Stomach (tissue), 9 donors: Measurements from ENCODE around the gene HS6ST3. TPM values are rescaled to one million over a fixed set of nuclear protein-coding genes. Genes with fewer than 3 reads are reported as not detected.

Source experiments
- DNase-seq, 2 donors: peaks; one replicate each; pipeline versions ENCODE4 v3.0.0 to v3.0.0-alpha.2; 2013 to 2019
- H3K27ac ChIP-seq, 5 donors: fragments of 200-600 bp in 4 of 5; sonication (generic) in 4 of 5; one replicate each; pipeline ENCODE4 v1.5.1; 2013 to 2019; ENCODE audit warnings: mild to moderate bottlenecking in 1 of 5, moderate library complexity in 1 of 5
- H3K27me3 ChIP-seq, 3 donors: fragments of 200-600 bp; sonication (generic); one replicate each; pipeline ENCODE4 v1.5.1; 2017 to 2019; ENCODE audit warnings: mixed run types in 1 of 3
- H3K36me3 ChIP-seq, 4 donors: fragments of 200-600 bp; sonication (generic); 1 replicate in 3 of 4; 2 replicates in 1 of 4; pipeline ENCODE4 v1.5.1; 2016 to 2019
- H3K4me1 ChIP-seq, 4 donors: fragments of 200-600 bp; sonication (generic); one replicate each; pipeline ENCODE4 v1.5.1; 2016 to 2019
- H3K4me3 ChIP-seq, 4 donors: fragments of 200-600 bp; sonication (generic) in 3 of 4; one replicate each; pipeline ENCODE4 v1.5.1; 2016 to 2019; ENCODE audit warnings: mild to moderate bottlenecking in 1 of 4
- H3K9me3 ChIP-seq, 4 donors: fragments of 200-600 bp; sonication (generic); one replicate each; pipeline ENCODE4 v1.5.1; 2016 to 2019
- CTCF ChIP-seq, 7 experiments: fragments of 450-650 bp in 4 of 7; fragments of 200-600 bp in 3 of 7; sonication (generic) in 3 of 7; IDR thresholded peaks; one replicate each; pipeline ENCODE4 v1.5.1; 2016 to 2019; ENCODE audit warnings: antibody characterized with exemption in 7 of 7, control low read depth in 2 of 7, mild to moderate bottlenecking in 1 of 7
- EP300 ChIP-seq: sonication (generic); formaldehyde crosslinking; IDR thresholded peaks from one replicate; pipeline ENCODE4 v1.6.1; 2017; ENCODE audit warnings: antibody characterized with exemption
- POLR2A ChIP-seq, 4 donors: fragments of 450-650 bp; IDR thresholded peaks; one replicate each; pipeline ENCODE4 v1.6.1; 2016; ENCODE audit warnings: antibody characterized with exemption in 4 of 4, control low read depth in 2 of 4, mild to moderate bottlenecking in 1 of 4, moderate library complexity in 1 of 4
- POLR2AphosphoS5 ChIP-seq, 3 donors: sonication (generic); formaldehyde crosslinking; IDR thresholded peaks; one replicate each; pipeline ENCODE4 v1.6.1; 2016; ENCODE audit warnings: antibody characterized with exemption in 3 of 3
- WGBS, 5 donors: extraction: QIAGEN DNeasy Blood & Tissue Kit in 3 of 5; methylation state at CpG; one replicate each; pipeline versions ENCODE4 v1.1.5 to v1.1.7; 2013 to 2018; 5-methylcytosine and 5-hydroxymethylcytosine counted together
- intact Hi-C: fragments of 100-400 bp; cut with DNase I; formaldehyde crosslinking; loops from one replicate; pipeline ENCODE4 v1.15.1; 2023; ENCODE audit warnings: low total_unique reads
- polyA plus RNA-seq, 3 donors: library from polyadenylated mRNA; stranded (reverse); fragments of 200-250 nt; gene quantifications; one replicate each; pipeline ENCODE4 v1.2.3, GENCODE V29; 2013
- total RNA-seq, 5 donors: library from RNA; depleted of rRNA; stranded (reverse); fragments of >200 nt; gene quantifications; one replicate each; pipeline versions ENCODE4 v1.1.0 to v1.2.3, GENCODE V29; 2014 to 2016
- donor health status: healthy with polysubstance abuse.
- donor health status: Bipolar disorder and iron deficiency.
- donor health status: healthy.

Gene HS6ST3
- total and polyA plus RNA-seq, 8 donors = 0.15 to 4.0 (median 0.75) TPM; not detected in 1

DNA sequence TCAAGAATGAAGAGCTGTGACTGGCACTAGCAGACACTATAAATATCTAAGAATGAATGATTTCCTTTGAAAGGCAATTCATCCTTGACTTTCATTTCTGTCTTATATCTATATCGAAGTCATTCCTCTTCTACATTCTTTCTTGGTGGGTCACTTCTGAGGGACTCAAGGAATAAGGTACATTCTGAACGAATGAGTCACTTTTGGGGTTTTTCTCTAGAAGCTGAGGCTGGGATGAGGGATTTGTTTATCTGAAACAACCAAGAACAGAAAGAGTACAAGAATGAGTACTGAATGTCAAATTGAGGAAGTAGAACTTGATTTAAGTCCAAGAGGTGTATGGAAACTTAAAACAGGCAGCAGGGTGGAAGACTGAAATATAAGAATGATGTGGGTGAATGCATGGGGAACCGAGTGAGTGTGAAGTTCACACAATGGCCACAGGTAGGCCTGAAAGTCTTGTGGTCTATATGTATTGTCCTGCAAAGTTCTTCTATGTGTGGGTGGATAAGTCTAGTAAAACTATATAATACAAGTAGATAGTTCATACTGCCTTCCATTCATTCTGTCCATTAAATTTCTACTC, 560.5 kb downstream of the HS6ST3 start:
- no peak for DNase-seq
- H3K4me1 ChIP-seq = no peaks in the 10 kb centered on the region
- intact Hi-C loops = no loop called here
- H3K36me3 ChIP-seq = no peaks in the 10 kb centered on the region
- TF ChIP-seq EP300 = no peak
- TF ChIP-seq POLR2A (IDR thresholded peaks at IDR 0.05) = no peak
- no peak for TF ChIP-seq CTCF (IDR thresholded peaks at IDR 0.05)
- TF ChIP-seq POLR2AphosphoS5 (IDR thresholded peaks at IDR 0.05) = no peak
- WGBS, 5 donors = 71 to 91% (median 83%) methylated on average over 3 of the region's 3 CpGs
- H3K9me3 ChIP-seq = peaks cover 0 to 6% (median 0%) of the 10 kb centered on the region in 4 donors
- no peak overlapping the region for H3K27ac ChIP-seq
- no peak overlapping the region for H3K4me3 ChIP-seq
- no peaks in the 10 kb centered on the region for H3K27me3 ChIP-seq

DNA sequence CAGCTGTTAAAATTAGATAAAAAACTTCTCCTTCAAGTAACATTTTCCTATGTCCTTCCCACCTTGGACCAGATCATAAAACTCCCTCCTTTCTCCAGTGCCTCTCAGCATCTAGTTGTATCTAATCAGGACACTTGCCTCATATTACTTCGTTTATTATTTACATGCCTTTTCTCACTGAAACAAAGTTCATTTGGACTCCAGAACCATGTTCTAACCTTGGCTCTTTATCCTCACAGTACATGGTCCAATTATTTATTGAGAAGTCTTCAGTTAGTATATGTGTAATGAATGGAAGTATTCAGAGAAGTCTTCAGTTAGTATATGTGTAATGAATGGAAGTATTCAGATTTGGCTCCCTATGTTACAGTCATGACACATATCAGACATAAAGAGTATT, 561.7 kb downstream of the HS6ST3 start:
- intact Hi-C loops = no loop called here
- Histone ChIP-seq H3K4me3 (no peak overlapping the region), H3K36me3 (no peaks in the 10 kb centered on the region), H3K27ac (no peak overlapping the region), H3K27me3 (no peaks in the 10 kb centered on the region), H3K9me3 (no peaks in the 10 kb centered on the region), H3K4me1 (no peaks in the 10 kb centered on the region)
- DNase-seq = no peak
- 18 to 31% (median 23%) methylated on average over 1 of the region's 1 CpG for WGBS, 5 donors
- no peak for TF ChIP-seq CTCF (IDR thresholded peaks at IDR 0.05)
- no peak for TF ChIP-seq POLR2A (IDR thresholded peaks at IDR 0.05)
- TF ChIP-seq POLR2AphosphoS5 (IDR thresholded peaks at IDR 0.05) = no peak
- TF ChIP-seq EP300 = no peak

DNA sequence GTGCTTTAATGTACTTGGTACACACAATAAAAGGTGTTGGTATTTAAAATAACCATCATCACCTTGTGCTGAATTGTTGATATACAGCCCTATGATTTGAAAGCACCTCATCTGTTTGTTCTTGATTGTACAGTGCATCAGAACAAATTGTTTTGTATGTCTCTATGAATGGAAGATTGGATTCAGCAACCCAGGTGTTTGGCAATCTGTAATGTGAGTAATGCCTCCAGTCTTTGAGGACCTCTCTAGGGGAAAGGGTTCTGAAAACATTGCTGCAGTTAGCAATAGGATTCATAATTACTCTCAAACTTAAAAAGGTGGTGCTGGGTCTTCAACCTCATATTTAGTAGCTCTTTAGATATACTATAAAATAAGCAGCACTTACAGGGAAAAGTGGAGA, 562.6 kb downstream of the HS6ST3 start:
- TF ChIP-seq CTCF (IDR thresholded peaks at IDR 0.05) (no peak), POLR2A (IDR thresholded peaks at IDR 0.05) (no peak), EP300 (no peak), POLR2AphosphoS5 (IDR thresholded peaks at IDR 0.05) (no peak)
- Histone ChIP-seq H3K9me3 (no peaks in the 10 kb centered on the region), H3K27ac (no peak overlapping the region), H3K4me3 (no peak overlapping the region), H3K4me1 (no peaks in the 10 kb centered on the region), H3K27me3 (no peaks in the 10 kb centered on the region), H3K36me3 (no peaks in the 10 kb centered on the region)
- intact Hi-C loops = no loop called here
- no peak for DNase-seq

GRCh38 chr13:96661612-96662011, 571.7 kb downstream of the HS6ST3 start:
- no peaks in the 10 kb centered on the region for H3K36me3 ChIP-seq
- no peaks in the 10 kb centered on the region for H3K4me1 ChIP-seq
- 94 to 98% (median 96%) methylated on average over 2 of the region's 2 CpGs for WGBS, 5 donors
- no peak for TF ChIP-seq POLR2AphosphoS5 (IDR thresholded peaks at IDR 0.05)
- intact Hi-C loops = no loop called here
- no peaks in the 10 kb centered on the region for H3K27me3 ChIP-seq
- peaks cover 0 to 29% (median 13%) of the 10 kb centered on the region in 4 donors for H3K9me3 ChIP-seq
- DNase-seq = no peak
- H3K4me3 ChIP-seq = no peak overlapping the region
- no peak overlapping the region for H3K27ac ChIP-seq

- no peak for TF ChIP-seq POLR2A (IDR thresholded peaks at IDR 0.05)
- no peak for TF ChIP-seq POLR2AphosphoS5 (IDR thresholded peaks at IDR 0.05)
- TF ChIP-seq CTCF (IDR thresholded peaks at IDR 0.05) = no peak
- TF ChIP-seq EP300 = no peak
- no peaks in the 10 kb centered on the region for H3K36me3 ChIP-seq
- H3K4me3 ChIP-seq = no peak overlapping the region
- WGBS, 5 donors = 86 to 91% (median 90%) methylated on average over 3 of the region's 3 CpGs
- H3K27me3 ChIP-seq = no peaks in the 10 kb centered on the region
- intact Hi-C loops = no loop called here
- no peaks in the 10 kb centered on the region for H3K4me1 ChIP-seq
- H3K27ac ChIP-seq = no peak overlapping the region
- peaks cover 0 to 29% (median 13%) of the 10 kb centered on the region in 4 donors for H3K9me3 ChIP-seq
- DNase-seq = no peak
Measured at GRCh38 chr13:96662036-96662435, 572.1 kb downstream of the HS6ST3 start.
